Suprapubic skin (tissue), 4 donors: ENCODE results near the gene CSN1S1. TPM values are rescaled to one million over a fixed set of nuclear protein-coding genes. Genes with fewer than 3 reads are reported as not detected.

ENCODE experiments used
- DNase-seq, 2 donors: peaks; one replicate each; pipeline ENCODE4 v3.0.0-alpha.2; 2019; ENCODE audit warnings: low spot score in 2 of 2
- H3K27ac ChIP-seq: fragments of 200-600 bp; sonication (generic); one replicate; pipeline ENCODE4 v1.5.1; 2019
- H3K27me3 ChIP-seq: fragments of 200-600 bp; sonication (generic); one replicate; pipeline ENCODE4 v1.5.1; 2019
- H3K36me3 ChIP-seq: fragments of 200-600 bp; sonication (generic); one replicate; pipeline ENCODE4 v1.5.1; 2019
- H3K4me1 ChIP-seq: fragments of 200-600 bp; sonication (generic); one replicate; pipeline ENCODE4 v1.5.1; 2019
- H3K4me3 ChIP-seq: fragments of 200-600 bp; sonication (generic); one replicate; pipeline ENCODE4 v1.5.1; 2019; ENCODE audit warnings: mild to moderate bottlenecking
- H3K9me3 ChIP-seq: fragments of 200-600 bp; sonication (generic); one replicate; pipeline ENCODE4 v1.5.1; 2019
- CTCF ChIP-seq, 2 donors: fragments of 200-600 bp in 1 of 2; fragments of 450-650 bp in 1 of 2; sonication (generic) in 1 of 2; IDR thresholded peaks; one replicate each; pipeline ENCODE4 v1.5.1; 2016 to 2019; ENCODE audit warnings: antibody characterized with exemption in 2 of 2, mild to moderate bottlenecking in 1 of 2, moderate library complexity in 1 of 2
- EP300 ChIP-seq: sonication (generic); formaldehyde crosslinking; IDR thresholded peaks from one replicate; pipeline ENCODE4 v1.6.1; 2017; ENCODE audit warnings: antibody characterized with exemption
- POLR2A ChIP-seq, 2 donors: fragments of 450-650 bp; IDR thresholded peaks; one replicate each; pipeline ENCODE4 v1.6.1; 2017; ENCODE audit warnings: antibody characterized with exemption in 2 of 2, mild to moderate bottlenecking in 2 of 2, moderate library complexity in 2 of 2
- POLR2AphosphoS5 ChIP-seq, 3 donors: sonication (generic); formaldehyde crosslinking; IDR thresholded peaks; one replicate each; pipeline ENCODE4 v1.6.1; 2017; ENCODE audit warnings: antibody characterized with exemption in 3 of 3
- WGBS: methylation state at CpG from one replicate; pipeline ENCODE4 v1.1.5; 2018; 5-methylcytosine and 5-hydroxymethylcytosine counted together
- total RNA-seq, 4 donors: library from RNA; depleted of rRNA; stranded (reverse); fragments of >200 nt; gene quantifications; one replicate each; pipeline ENCODE4 v1.1.0, GENCODE V29; 2016

CSN1S1 gene
- total RNA-seq, 4 donors from 2014 or later: not detected

DNA sequence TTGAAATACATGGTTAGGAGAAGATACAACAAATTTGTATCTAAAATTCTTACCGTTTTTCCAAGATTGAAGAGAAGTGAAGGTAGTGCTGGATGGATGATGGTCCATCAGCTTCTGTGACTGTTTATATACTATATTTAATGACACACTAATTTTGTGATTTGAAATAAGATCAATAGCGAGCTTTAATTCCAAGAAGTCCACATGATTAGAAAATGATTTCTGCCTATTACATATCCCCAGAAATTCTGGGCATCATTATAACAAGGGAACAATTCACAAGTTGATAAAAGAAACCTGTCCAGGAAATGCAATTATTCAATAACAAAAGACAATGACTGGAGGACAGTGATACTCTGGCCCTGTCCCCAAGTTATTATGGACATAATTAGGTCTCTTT, 34.8 kb downstream of the CSN1S1 start, which contains the start of gene CSN2:
TSS of gene CSN2 (minus strand) at position 101 of the 400 bp plus-strand sequence. CDS start 4,733 bp downstream, outside the sequence.
- no peak within 1 kb of the TSS for H3K4me3 ChIP-seq
- TF ChIP-seq CTCF (IDR thresholded peaks at IDR 0.05): no peak
- TF ChIP-seq POLR2AphosphoS5 (IDR thresholded peaks at IDR 0.05): no peak
- no peak for TF ChIP-seq POLR2A (IDR thresholded peaks at IDR 0.05)
- TF ChIP-seq EP300: no peak
- no peaks in the 10 kb centered on the region for H3K27me3 ChIP-seq
- DNase-seq: no peak
- no peaks in the 10 kb centered on the region for H3K36me3 ChIP-seq
- H3K27ac ChIP-seq: no peak within 1 kb of the TSS
- no peaks in the 10 kb centered on the region for H3K4me1 ChIP-seq
- WGBS: 88% methylated on average over 2 of the region's 2 CpGs
- no peaks in the 10 kb centered on the region for H3K9me3 ChIP-seq

- no peak for DNase-seq
Observed at GRCh38 chr4:69970071-69970470, 39.2 kb downstream of the CSN1S1 start.

DNA sequence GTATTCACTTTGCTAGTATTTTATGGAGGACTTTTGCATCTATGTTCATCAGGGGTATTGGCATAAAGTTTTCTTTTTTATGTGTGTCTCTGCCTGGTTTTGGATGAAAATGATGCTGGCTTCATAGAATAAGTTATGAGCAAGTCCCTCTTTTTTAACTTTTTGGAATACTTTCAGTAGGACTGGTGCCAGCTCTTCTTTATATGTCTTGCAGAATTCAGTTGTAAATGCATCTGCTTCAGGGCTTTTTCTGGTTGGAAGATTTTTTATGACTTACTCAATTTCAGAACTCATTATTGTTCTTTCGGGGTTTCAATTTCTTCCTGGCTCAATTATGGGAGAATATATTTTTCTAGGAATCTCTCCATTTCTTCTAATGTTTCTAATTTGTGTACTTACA, 43.8 kb downstream of the CSN1S1 start:
- 29% methylated on average over 1 of the region's 1 CpG for WGBS
- DNase-seq: no peak
- Histone ChIP-seq H3K9me3 (no peaks in the 10 kb centered on the region), H3K4me1 (no peaks in the 10 kb centered on the region), H3K36me3 (no peaks in the 10 kb centered on the region), H3K27me3 (no peaks in the 10 kb centered on the region), H3K27ac (no peak overlapping the region), H3K4me3 (no peak overlapping the region)
- TF ChIP-seq CTCF (IDR thresholded peaks at IDR 0.05) (no peak), POLR2AphosphoS5 (IDR thresholded peaks at IDR 0.05) (no peak), POLR2A (IDR thresholded peaks at IDR 0.05) (no peak), EP300 (no peak)

More at GRCh38 chr4:69970071-69970470, 39.2 kb downstream of the CSN1S1 start:
- Histone ChIP-seq H3K36me3 (no peaks in the 10 kb centered on the region), H3K27me3 (no peaks in the 10 kb centered on the region), H3K4me1 (no peaks in the 10 kb centered on the region), H3K27ac (no peak overlapping the region), H3K9me3 (no peaks in the 10 kb centered on the region), H3K4me3 (no peak overlapping the region)
- WGBS: 54% methylated on average over 1 of the region's 1 CpG
- TF ChIP-seq CTCF (IDR thresholded peaks at IDR 0.05) (no peak), POLR2AphosphoS5 (IDR thresholded peaks at IDR 0.05) (no peak), EP300 (no peak), POLR2A (IDR thresholded peaks at IDR 0.05) (no peak)

DNA sequence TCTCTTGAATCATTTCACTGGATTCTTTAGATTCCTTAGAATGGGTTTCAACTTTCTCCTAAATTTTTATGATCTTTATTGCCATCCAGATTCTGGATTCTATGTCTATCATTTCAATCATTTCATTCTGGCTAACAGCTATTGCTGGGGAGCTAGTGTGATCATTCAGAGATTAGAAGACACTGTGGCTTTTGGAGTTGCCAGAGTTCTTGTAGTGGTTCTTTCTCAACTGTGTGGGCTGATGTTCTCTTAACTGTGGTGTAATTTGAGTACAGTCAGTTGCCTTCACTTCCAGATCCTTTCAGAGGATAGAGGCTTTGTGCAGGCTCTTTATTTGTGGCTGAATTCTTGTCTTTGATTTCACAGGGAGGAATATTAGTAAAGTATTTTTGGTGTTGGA, 46.7 kb downstream of the CSN1S1 start:
- no peak for TF ChIP-seq CTCF (IDR thresholded peaks at IDR 0.05)
- TF ChIP-seq POLR2A (IDR thresholded peaks at IDR 0.05): no peak
- TF ChIP-seq EP300: no peak
- no peak for TF ChIP-seq POLR2AphosphoS5 (IDR thresholded peaks at IDR 0.05)
- no peak for DNase-seq
- Histone ChIP-seq H3K4me1 (no peaks in the 10 kb centered on the region), H3K9me3 (no peaks in the 10 kb centered on the region), H3K36me3 (no peaks in the 10 kb centered on the region), H3K4me3 (no peak overlapping the region), H3K27me3 (no peaks in the 10 kb centered on the region), H3K27ac (no peak overlapping the region)

GRCh38 chr4:69984030-69984443, 53.2 kb downstream of the CSN1S1 start:
- WGBS: 33% methylated on average over 2 of the region's 2 CpGs
- no peak overlapping the region for H3K27ac ChIP-seq
- TF ChIP-seq POLR2AphosphoS5 (IDR thresholded peaks at IDR 0.05) (no peak), EP300 (no peak), CTCF (IDR thresholded peaks at IDR 0.05) (no peak), POLR2A (IDR thresholded peaks at IDR 0.05) (no peak)

More at GRCh38 chr4:69984030-69984443, 53.2 kb downstream of the CSN1S1 start:
- peaks cover 2% of the 10 kb centered on the region for H3K4me1 ChIP-seq
- H3K36me3 ChIP-seq: no peaks in the 10 kb centered on the region
- H3K9me3 ChIP-seq: no peaks in the 10 kb centered on the region
- no peak overlapping the region for H3K4me3 ChIP-seq
- no peak for DNase-seq
- no peaks in the 10 kb centered on the region for H3K27me3 ChIP-seq
